GM23338 (cell line): ENCODE measurements around the gene FMN1.

ENCODE experiments used
- CREB1 ChIP-seq: fragments of 250-450 bp; sonication (Bioruptor Pico); IDR thresholded peaks from 2 replicates; pipeline ENCODE4 v1.5.0; 2020; ENCODE audit warnings: low read depth, mild to moderate bottlenecking, moderate library complexity
- CTCF ChIP-seq, 2 experiments: fragments of 200-600 bp in 1 of 2; sonication (generic) in 1 of 2; conservative IDR thresholded peaks; 2 replicates each; pipeline versions ENCODE4 v1.5.1 to v1.6.1; 2016 to 2017; ENCODE audit warnings: antibody characterized with exemption in 2 of 2, low read depth in 2 of 2, mild to moderate bottlenecking in 2 of 2, moderate library complexity in 1 of 2
- ETS1 ChIP-seq: IDR thresholded peaks from 2 replicates; pipeline ENCODE4 v1.6.1; 2016; ENCODE audit warnings: antibody characterized with exemption
- EZH2 ChIP-seq: fragments of 200-600 bp; sonication (generic); IDR thresholded peaks from one replicate; pipeline ENCODE4 v1.8.0; 2017; ENCODE audit warnings: antibody characterized with exemption, mild to moderate bottlenecking, low read depth; ENCODE audit not compliant: unreplicated experiment
- EZH2phosphoT487 ChIP-seq: fragments of 200-600 bp; sonication (generic); IDR thresholded peaks from one replicate; pipeline ENCODE4 v1.8.1; 2018; ENCODE audit warnings: antibody characterized with exemption; ENCODE audit not compliant: unreplicated experiment
- JUNB ChIP-seq: IDR thresholded peaks from one replicate; pipeline ENCODE4 v1.6.1; 2016; ENCODE audit warnings: antibody characterized with exemption; ENCODE audit not compliant: unreplicated experiment
- NANOG ChIP-seq: IDR thresholded peaks from 2 replicates; pipeline ENCODE4 v1.6.1; 2016; ENCODE audit warnings: antibody characterized with exemption, borderline replicate concordance
- POLR2AphosphoS5 ChIP-seq: IDR thresholded peaks from 2 replicates; pipeline ENCODE4 v1.6.1; 2016; ENCODE audit warnings: antibody characterized with exemption, low read depth
- REST ChIP-seq: IDR thresholded peaks from one replicate; pipeline ENCODE4 v1.6.1; 2018; ENCODE audit warnings: antibody characterized with exemption; ENCODE audit not compliant: unreplicated experiment
- STAT1 ChIP-seq: IDR thresholded peaks from one replicate; pipeline ENCODE4 v1.6.1; 2016; ENCODE audit warnings: antibody characterized with exemption; ENCODE audit not compliant: unreplicated experiment
- ZNF114 ChIP-seq: fragments of 250-450 bp; sonication (Bioruptor Pico); IDR thresholded peaks from 2 replicates; pipeline ENCODE4 v1.5.0; 2020; ENCODE audit warnings: mild to moderate bottlenecking, moderate library complexity

- TF ChIP-seq REST: no peak
- TF ChIP-seq CTCF (conservative IDR thresholded peaks at IDR 0.05; ENCODE audit: low read depth in 2 of 2): no peak
- no peak for TF ChIP-seq EZH2phosphoT487
- no peak for TF ChIP-seq CREB1 (CRISPR knock-in tag)
- no peak for TF ChIP-seq POLR2AphosphoS5
- TF ChIP-seq EZH2: no peak
- no peak for TF ChIP-seq ZNF114
- TF ChIP-seq ETS1: no peak
- TF ChIP-seq NANOG: no peak
- TF ChIP-seq STAT1: no peak
- TF ChIP-seq JUNB: no peak
Measured at GRCh38 chr15:33124811-33125210, 69.7 kb downstream of the FMN1 start.
